Right ventricle myocardium superior (tissue), 1 donor: ENCODE measurements around the gene UQCC5. TPM values are rescaled to one million over a fixed set of nuclear protein-coding genes. Genes with fewer than 3 reads are reported as not detected.

Experiments used
- ATAC-seq: fragments of 200-7000 bp; cut with Tn5 transposase; one replicate; pipeline ENCODE4 v1.9.1; 2020; ENCODE audit warnings: mild to moderate bottlenecking; ENCODE audit not compliant: poor library complexity
- DNase-seq: peaks from one replicate; pipeline ENCODE4 v3.0.0-alpha.2; 2020
- intact Hi-C: fragments of 100-400 bp; cut with DNase I; formaldehyde crosslinking; loops from one replicate; pipeline ENCODE4 v1.11.2; 2022
- total RNA-seq: library from RNA; stranded (reverse); fragmentation: NEBNext Ultra II Directional; extraction: Animal tissue kit (Norgen Biotek cat#: 25700); gene quantifications from one replicate; pipeline ENCODE4 v1.2.1, GENCODE V29; 2021
- donor health status: DM: no; HTN: yes; CAD: no; lungs with severe emphysema.

The UQCC5 gene
- total RNA-seq, 1 donor from 2014 or later = 71.2 TPM

GRCh38 chr3:52546111-52546901 is 9.9 kb downstream of the UQCC5 start:
- intact Hi-C loops = no loop called here
- ATAC-seq (no peak), DNase-seq (no peak)

GRCh38 chr3:52547143-52547542 is 10.7 kb downstream of the UQCC5 start:
- DNase-seq (no peak), ATAC-seq (no peak)
- intact Hi-C loops = no loop called here

GRCh38 chr3:52551118-52551517 is 14.7 kb downstream of the UQCC5 start:
- ATAC-seq = peak; percentile 29
- intact Hi-C loops = no loop called here
- no peak for DNase-seq

- no peak for ATAC-seq
- DNase-seq = no peak
- intact Hi-C loops = no loop called here
Observed at GRCh38 chr3:52552089-52552488, 15.7 kb downstream of the UQCC5 start.

GRCh38 chr3:52554026-52554755 is 17.8 kb downstream of the UQCC5 start:
- DNase-seq (no peak), ATAC-seq (no peak)
- intact Hi-C loops = no loop called here

GRCh38 chr3:52555056-52555455 is 18.7 kb downstream of the UQCC5 start:
- ATAC-seq = no peak
- no peak for DNase-seq
- intact Hi-C loops = no loop called here

- no peak for ATAC-seq
- intact Hi-C loops = no loop called here
Observed at GRCh38 chr3:52557011-52557960, 20.9 kb downstream of the UQCC5 start.

GRCh38 chr3:52558436-52558835 is 22.0 kb downstream of the UQCC5 start:
- ATAC-seq (no peak), DNase-seq (no peak)
- intact Hi-C loops = no loop called here

More at GRCh38 chr3:52557011-52557960, 20.9 kb downstream of the UQCC5 start:
- no peak for DNase-seq

GRCh38 chr3:52561028-52561747 is 24.8 kb downstream of the UQCC5 start:
- DNase-seq (no peak), ATAC-seq (peak; percentile 67)
- intact Hi-C loops = no loop called here

GRCh38 chr3:52563984-52564383 is 27.6 kb downstream of the UQCC5 start:
- ATAC-seq (no peak), DNase-seq (no peak)
- intact Hi-C loops = no loop called here

GRCh38 chr3:52568069-52568468 is 31.7 kb downstream of the UQCC5 start:
- ATAC-seq (no peak), DNase-seq (no peak)
- intact Hi-C loops = no loop called here

GRCh38 chr3:52570076-52570475 is 33.7 kb downstream of the UQCC5 start:
- ATAC-seq (peak; percentile 47), DNase-seq (no peak)
- intact Hi-C loops = no loop called here

GRCh38 chr3:52572221-52572620 is 35.8 kb downstream of the UQCC5 start:
- no peak for ATAC-seq
- intact Hi-C loops = no loop called here
- DNase-seq = no peak

- intact Hi-C loops = no loop called here
- ATAC-seq (no peak), DNase-seq (no peak)
Observed at GRCh38 chr3:52574056-52574965, 37.9 kb downstream of the UQCC5 start.
